HG02759 (cell line): ENCODE data around the gene POLA2.
"Not testable (repeated sequence)": the region's sequence is repeated elsewhere in the genome, so short reads cannot be mapped to it uniquely, and the experiment has no call there.

ENCODE experiments used
- ATAC-seq: cut with Tn5 transposase; IDR thresholded peaks from one replicate; pipeline ENCODE4 v1.9.1; 2021; ENCODE audit warnings: mild to moderate bottlenecking, moderate library complexity; ENCODE audit not compliant: unreplicated experiment

Gene POLA2

DNA sequence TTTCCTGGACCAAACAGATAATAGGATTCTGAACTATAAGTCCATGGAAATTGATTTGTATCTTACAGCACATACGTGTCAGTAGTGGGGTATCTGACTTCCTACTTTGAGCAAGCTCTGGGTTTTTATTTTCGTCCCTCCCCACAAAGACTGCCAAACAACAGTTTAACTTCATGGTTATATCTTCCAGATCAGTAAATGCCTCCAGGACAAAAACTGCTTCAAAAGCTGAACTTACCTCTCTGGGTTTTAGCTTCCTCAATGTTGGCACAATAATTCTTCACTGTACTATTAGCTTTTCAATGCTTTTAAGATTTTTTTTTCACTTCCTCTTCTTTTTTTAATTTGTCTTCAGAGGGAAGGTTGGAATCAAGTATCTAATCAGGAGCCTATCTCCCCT is 67.7 kb downstream of the POLA2 start:
- ATAC-seq, result no peak

DNA sequence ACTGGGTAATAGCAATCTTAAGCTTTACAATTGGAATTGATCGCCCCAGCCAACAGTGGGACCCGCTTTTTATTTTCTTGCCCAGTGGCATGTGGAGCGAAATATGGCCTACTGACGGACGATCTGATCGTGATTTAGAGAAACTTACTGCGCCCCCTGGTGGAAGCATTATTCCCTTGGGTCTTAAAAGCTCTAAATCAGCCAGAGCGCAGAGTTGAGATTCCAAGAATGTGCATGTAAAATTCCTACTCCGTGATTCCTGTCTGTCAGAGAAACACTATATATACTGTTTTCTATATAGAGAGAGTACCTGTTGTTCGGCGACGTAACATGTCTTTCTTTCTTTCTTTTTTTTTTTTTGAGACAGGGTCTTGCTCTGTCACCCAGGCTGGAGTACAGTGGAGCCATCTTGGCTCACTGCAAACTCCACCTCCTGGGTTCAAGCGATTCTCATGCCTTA is 68.2 kb downstream of the POLA2 start:
- ATAC-seq, result no peak

DNA sequence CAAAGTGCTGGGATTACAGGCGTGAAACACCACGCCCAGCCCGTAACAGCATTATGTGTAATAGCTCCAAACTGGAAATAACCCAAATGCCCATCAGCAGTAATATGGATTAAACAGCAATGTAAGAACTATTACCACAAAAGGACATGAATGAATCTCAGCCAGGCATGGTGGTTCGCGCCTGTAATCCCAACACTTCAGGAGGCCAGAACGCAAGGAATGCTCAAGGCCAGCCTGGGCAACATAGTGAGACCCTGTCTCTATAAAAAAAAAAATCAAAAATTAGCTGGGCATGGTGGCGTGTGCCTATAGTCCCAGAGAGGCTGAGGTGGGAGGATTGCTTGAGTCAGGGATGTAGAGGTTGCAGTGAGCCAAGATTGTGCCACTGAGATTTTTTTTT is 68.8 kb downstream of the POLA2 start:
- ATAC-seq, result no peak

DNA sequence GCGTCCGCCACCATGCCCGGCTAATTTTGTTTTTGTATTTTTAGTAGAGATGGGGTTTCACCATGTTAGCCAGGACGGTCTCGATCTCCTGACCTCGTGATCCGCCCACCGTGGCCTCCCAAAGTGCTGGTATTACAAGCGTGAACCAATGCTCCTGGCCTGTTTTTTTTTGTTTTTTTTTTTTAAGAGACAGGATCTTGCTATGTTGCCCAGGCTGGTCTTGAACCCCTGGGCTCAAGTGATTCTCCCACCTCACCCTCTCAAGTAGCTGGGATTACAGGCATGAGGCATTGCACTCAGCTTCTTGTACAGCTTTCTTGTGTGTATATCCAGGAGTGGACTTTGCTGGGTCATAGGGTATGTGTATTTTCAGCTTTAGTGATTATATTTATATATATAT is 70.8 kb downstream of the POLA2 start:
- ATAC-seq, result not testable (repeated sequence)

DNA sequence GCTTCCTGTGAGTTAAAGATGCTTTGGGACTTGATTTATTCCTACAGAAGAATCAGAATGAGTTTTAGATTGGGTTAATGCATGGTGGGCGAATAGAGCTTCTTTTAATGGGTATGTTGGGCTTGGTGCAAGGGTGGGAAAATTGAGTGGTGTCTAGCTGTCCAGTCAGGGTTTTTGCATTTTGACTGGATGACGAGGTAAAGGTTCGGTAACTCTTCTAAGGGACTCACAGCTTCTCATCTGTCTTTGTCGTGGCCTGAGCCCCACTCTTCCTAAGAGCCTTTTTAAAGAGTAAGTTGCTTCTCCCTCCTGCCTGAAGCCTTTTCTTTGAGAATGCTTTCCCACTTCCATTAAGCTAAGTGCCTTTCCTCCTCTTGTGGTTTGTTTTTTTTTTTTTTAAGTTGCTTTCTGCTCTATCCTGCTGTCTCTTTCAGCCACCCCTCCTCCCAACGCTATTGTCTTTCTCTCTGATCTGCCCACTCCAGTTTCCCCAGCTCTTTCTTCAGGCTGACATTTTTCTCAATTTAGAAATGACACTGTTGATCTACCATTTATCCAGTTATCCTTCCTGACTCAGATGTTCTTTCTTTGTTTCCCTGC is 73.0 kb downstream of the POLA2 start:
- ATAC-seq, result no peak

DNA sequence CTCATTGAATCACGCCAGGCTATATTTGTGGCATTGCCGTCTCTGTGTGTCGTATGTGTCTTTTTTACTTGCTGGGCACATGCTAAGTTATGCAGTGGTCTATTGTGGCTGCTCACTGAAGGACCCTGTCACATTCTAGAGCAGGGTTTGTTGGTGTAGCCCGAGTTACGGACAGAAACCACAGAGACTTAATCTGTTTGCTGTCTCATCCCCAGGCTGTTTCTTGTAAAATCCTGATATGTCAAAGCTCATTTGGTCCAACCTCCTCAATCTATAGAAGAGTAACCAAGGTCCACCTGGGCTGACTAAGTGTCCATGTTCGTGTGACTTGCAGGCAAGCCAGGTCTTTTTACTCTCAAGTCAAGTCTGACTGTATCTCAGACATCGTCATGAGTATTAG is 76.9 kb downstream of the POLA2 start:
- no peak for ATAC-seq

DNA sequence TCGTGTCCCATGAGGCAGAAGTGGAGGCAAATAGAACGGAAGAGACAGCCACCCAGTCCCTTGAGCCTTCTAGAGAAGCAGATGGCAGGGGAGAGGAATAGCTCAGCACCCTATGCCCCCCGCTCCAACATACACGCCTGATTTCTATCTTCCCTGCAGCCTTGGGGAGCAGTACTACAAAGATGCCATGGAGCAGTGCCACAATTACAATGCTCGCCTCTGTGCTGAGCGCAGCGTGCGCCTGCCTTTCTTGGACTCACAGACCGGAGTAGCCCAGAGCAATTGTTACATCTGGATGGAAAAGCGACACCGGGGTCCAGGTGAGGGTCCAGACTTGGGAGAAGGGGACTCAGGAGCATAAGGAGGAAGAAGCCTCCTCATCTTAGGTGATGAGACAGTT is 78.5 kb downstream of the POLA2 start:
- no peak for ATAC-seq

DNA sequence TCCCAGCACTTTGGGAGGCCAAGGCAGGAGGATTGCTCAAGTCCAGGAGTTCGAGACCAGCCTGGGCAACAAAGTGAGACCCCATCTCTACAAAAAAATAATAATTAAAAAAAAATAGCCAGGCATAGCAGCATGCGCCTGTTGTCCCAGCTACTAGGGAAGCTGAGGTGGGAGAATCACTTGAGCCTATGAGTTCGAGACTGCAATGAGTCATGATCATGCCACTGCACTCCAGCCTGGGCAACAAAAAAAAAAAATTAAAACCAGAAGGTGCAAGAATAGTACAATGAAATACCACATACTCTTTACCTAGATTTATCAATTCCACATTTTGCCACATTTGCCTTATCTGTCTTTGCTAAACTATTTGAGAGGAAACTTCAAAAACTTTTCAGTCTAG is 80.1 kb downstream of the POLA2 start:
- ATAC-seq, result no peak
